ENCODE measurements around the gene IKZF4.
"Not testable (repeated sequence)": the region's sequence is repeated elsewhere in the genome, so short reads cannot be mapped to it uniquely, and the experiment has no call there.

IKZF4 gene

DNA sequence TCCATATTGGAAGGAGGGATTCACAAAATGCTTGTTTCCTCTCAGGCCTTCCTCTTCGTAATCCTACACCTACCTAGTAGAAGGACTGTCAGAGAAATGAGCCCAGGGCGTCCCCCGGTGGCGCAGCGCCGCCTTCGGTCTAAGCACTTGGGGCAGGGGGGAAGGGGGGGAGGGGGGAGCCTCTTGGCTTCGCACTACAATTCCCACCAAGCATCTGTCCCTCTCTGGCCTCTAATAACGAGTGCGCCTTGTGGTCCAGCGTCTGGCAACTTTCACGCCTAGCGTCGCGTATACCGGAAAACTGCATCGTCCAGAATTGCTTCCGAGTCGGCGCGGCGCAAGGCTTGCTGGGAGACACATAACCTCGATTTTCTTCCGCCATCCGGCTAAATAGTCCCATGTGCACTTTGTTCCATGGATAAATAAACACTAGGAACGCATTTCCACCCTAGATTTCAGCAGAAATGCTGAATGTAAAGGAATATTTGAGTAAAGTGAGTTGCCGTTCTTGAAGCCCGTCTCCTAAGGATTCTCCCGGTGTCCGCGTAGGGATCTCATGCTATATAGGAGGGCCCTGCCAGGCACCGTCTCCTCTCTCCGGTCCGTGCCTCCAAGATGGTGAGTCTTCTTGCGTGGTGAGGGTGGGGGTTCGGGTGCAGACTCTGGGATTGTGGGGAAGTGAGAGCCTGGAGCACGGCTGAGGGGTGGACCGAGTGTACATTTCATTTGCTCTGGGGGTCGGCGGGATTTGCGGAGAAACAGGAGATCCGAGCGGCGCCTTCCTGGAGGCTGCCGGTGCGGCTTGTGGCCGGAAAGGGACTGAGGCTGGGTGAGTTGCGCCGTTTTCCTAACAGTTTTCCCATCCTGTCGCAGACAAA, 20.9 kb downstream of the IKZF4 start, which contains the start of gene RPS26:
TSS of gene RPS26 (plus strand) at position 367 of the 878 bp plus-strand sequence. CDS start at position 616, 249 bp downstream.
- peak; percentile 84 for DNase-seq

GRCh38 chr12:56042430-56042813, 21.6 kb downstream of the IKZF4 start:
- not testable (repeated sequence) for DNase-seq

DNA sequence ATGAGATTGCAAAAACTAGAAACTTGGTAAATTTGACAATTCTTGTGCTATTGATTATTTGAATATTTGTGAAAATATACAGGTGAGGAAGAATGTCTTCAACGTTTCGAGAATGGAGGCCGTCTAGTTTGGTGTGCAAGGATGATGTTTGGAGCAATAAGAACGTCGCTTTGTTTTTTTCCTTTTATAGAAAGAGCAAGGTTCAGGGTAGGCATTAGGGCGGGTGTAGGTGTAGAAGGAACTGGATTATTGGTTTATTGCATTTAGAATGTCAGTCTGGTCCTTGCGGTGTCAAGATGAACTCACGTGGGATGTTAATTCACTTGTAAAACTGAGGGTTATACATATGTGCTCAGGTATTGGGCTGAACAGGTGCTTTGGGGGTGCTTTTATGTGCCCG, 22.0 kb downstream of the IKZF4 start:
- no peak for DNase-seq

DNA sequence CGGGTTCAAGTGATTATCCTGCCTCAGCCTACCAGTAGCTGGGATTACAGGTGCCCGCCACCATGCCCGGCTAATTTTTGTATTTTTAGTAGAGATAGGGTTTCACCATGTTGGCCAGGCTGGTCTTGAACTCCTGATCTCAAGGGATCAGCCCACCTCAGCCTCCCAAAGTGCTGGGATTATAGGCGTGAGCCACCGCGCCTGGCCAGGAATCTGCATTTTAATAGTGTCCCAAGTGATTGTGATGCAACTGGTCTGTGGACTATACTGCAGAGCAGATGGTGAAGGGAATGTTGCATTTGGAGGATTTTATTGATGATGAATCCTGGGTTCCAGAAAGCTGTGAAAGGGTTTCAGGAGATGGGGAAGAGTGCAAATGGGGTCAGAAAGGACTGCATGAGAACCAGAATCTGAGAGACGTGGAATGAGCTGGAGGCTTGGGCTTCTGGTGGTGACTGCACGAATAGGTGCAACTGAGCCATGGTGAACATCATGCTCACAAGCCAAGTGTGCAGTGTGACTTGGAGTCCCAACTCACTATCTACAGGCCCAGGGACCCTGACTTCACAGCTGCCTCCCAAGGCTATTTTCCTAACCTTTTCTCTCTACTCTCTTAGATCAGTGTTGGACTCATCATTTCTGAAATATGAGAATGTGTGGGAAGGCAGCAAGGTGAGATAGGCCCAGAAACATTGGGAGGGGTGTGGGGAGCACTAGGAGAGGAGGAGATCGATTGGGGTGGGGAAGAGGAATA, 25.4 kb downstream of the IKZF4 start:
- DNase-seq = no peak

- DNase-seq = no peak
Measured at GRCh38 chr12:56053407-56053893, 32.6 kb downstream of the IKZF4 start.

DNA sequence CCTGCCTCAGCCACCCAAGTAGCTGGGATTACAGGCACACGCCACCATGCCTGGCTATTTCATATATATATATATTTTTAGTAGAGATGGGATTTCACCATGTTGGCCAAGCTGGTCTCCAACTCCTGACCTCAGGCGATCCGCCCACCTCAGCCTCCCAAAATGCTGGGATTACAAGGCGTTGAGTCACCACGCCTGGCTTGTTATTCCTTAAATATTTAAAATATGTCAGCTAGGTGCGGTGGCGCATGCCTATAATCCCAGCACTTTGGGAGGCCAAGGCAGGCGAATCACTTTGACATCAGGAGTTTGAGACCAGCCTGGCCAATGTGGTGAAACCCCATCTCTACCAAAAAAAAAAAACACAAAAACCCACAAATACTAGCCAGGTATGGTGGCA, 39.1 kb downstream of the IKZF4 start:
- DNase-seq = not testable (repeated sequence)

GRCh38 chr12:56061982-56062381, 41.1 kb downstream of the IKZF4 start:
- no peak for DNase-seq

DNA sequence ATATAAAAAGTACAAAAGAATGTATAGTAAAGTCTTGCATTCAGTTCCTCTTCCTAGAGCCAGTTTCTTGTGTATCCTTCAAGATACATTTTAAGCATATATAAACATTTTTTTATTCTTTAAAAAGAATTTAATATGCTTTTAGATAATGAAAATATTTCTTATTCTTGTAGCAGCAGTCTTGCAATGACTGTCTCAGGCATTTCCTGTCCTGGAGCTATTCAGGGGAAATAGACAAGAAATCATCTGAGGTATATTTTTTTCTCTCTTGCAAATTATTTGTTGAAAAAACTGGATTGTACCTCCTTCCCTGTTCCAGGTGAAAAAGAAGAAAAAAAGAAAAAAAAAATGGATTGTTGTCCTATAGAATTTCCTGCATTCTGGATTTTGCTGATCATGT, 42.2 kb downstream of the IKZF4 start:
- no peak for DNase-seq

DNA sequence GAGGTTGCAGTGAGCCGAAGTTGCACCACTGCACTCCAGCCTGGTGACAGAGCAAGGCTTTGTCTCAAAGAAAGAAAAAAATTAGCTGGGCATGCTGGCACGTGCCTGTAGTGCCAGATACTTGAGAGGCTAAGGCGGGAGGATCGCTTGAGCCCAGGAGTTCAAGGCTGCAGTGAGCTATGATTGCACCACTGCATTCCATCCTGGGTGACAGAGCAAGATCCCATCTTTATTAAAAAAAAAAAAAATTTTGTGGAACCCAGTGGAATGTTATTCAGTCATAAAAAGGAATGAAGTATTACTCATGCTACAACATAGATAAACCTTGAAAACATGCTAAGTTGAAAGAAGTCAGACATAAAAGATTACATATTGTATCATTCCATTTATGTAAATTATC, 50.8 kb downstream of the IKZF4 start:
- DNase-seq = no peak

- DNase-seq = no peak
Measured at GRCh38 chr12:56074396-56074795, 53.6 kb downstream of the IKZF4 start.

DNA sequence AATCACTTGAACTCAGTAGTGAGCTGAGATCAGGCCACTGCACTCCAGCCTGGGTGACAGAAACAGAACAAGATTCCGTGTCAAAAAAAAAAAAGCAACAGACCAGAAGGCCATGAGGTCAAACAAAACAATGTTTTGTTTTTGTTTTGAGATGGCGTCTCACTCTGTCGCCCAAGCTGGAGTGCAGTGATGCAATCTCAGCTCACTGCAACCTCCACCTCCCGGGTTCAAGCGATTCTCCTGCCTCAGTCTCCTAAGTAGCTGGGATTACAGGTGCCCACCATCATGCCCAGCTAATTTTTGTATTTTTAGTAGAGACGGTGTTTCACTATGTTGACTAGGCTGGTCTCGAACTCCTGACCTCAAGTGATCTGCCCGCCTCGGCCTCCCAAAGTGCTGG, 57.1 kb downstream of the IKZF4 start:
- DNase-seq = not testable (repeated sequence)

GRCh38 chr12:56078427-56078826, 57.6 kb downstream of the IKZF4 start:
- no peak for DNase-seq

DNA sequence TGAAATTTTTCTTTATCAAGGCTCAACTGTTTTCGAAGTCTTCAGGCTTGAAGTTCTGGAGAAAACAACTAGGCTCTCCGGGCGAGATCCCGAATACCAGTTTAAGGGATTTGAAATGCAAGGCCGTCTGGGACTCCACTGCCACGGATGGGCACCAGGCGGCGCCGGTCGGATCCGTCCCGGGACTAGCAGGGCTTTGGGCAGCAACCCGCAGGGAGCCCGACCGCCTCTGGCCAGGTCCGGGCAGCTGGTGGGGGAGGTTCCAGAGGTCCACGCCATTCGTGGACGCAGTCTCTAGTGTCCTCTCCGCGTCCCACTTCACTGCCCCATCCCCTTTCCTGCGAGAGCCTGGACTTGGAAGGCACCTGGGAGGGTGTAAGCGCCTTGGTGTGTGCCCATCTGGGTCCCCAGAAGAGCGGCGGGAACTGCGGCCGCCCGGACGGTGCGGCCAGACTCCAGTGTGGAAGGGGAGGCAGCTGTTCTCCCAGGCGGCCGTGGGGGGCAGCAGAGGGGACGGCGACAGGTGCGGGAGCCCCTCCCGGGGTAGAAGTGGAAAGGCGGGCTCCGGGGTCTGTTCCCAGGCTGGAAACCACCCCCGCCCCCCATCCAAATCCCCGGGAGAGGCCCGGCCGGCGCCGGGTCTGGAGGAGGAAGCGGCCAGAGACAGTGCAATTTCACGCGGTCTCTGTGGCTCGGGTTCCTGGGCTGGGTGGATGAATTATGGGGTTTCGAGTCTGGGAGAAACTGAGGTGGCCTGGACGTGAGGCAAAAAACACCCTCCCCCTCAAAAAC, 58.3 kb downstream of the IKZF4 start:
- DNase-seq = peak; percentile 51

GRCh38 chr12:56079723-56080555, 59.1 kb downstream of the IKZF4 start, which contains the start of gene ERBB3:
Gene ERBB3, plus strand, starts transcription at chr12:56080165. Its CDS starts 136 bp downstream, at chr12:56080301.
- DNase-seq = peak; percentile 62

- DNase-seq = no peak
Measured at GRCh38 chr12:56080556-56081138, 59.8 kb downstream of the IKZF4 start.

DNA sequence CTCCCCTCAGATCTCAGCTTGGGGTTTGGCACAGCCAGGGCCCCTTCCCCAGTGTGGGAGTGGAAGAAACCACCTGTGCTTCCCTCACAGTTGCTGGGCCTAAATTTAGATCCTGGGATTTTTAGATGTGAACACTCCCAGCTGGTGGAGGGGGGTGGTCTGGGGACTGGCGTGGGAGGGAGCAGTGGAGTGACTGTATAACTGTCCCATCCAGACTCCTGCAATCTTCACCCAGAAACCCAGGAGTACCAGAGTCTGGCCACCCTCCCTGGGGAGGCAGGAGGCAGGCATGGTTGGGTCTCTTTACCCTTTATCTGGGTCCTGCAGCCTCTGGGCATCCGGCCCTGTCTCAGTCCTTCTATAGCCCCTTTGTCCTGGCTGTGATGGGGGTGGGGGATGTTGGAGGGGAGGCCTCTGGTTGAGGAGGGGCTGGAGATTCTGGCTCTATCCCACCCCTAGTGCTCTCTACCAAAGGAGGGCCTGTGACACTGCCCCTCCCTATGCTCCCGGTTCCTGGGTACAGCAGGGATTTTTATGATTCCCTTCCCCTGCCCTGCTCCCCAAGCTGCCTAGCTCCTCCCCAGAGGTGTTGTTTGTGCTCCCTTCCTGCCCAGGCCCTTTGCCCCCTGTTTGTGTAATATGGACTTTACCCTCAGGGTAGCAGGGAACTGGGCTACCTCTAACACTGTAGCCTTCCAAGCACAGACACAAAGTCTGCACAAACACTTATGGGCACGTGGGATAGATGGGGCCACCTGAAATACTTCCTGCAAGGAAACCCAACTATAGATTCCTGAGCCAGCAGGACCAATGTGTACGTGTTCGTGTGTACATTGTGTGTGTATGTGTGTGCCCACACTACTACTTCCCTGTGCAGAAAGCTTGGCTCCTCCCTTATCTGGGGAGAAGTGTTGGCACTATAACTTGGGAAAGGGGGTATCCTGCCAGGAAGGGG, 60.8 kb downstream of the IKZF4 start:
- DNase-seq = no peak

- DNase-seq = no peak
Measured at GRCh38 chr12:56082382-56082781, 61.5 kb downstream of the IKZF4 start.

GRCh38 chr12:56082967-56083366, 62.1 kb downstream of the IKZF4 start:
- no peak for DNase-seq

GRCh38 chr12:56084958-56085543, 64.2 kb downstream of the IKZF4 start:
- no peak for DNase-seq

DNA sequence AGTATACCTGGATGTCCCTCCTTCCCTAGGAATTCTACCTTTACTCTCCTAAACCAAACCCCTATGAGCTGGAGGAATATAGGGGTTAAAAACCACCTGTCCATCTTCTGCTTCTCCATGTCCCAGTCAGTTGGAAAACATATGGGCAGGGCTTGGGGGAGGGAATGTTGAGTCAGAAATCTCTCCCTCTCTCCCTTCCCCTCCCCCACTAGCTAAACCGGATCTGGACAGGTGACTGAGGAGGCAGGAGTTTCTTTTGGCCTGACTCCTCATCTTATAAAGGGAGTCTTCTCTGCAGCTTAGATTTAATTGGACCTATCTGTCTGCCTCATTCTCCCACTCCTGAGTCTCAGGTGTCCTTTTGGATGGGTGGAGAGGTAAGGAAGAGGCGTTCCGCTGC, 65.3 kb downstream of the IKZF4 start:
- DNase-seq = no peak

All from stimulated activated CD4-positive, alpha-beta T cell treated with anti-CD3 and anti-CD28 coated beads, Interleukin-12 subunit alpha, Interleukin-12 subunit beta, amount 100 ng/mL, for 4 hours (primary cell).